ENCODE measurements around the gene CFAP46. TPM values are rescaled to one million over a fixed set of nuclear protein-coding genes. Genes with fewer than 3 reads are reported as not detected.

CFAP46 gene
- total and polyA plus RNA-seq, 4 donors: 0.33 to 0.59 (median 0.42) TPM

DNA sequence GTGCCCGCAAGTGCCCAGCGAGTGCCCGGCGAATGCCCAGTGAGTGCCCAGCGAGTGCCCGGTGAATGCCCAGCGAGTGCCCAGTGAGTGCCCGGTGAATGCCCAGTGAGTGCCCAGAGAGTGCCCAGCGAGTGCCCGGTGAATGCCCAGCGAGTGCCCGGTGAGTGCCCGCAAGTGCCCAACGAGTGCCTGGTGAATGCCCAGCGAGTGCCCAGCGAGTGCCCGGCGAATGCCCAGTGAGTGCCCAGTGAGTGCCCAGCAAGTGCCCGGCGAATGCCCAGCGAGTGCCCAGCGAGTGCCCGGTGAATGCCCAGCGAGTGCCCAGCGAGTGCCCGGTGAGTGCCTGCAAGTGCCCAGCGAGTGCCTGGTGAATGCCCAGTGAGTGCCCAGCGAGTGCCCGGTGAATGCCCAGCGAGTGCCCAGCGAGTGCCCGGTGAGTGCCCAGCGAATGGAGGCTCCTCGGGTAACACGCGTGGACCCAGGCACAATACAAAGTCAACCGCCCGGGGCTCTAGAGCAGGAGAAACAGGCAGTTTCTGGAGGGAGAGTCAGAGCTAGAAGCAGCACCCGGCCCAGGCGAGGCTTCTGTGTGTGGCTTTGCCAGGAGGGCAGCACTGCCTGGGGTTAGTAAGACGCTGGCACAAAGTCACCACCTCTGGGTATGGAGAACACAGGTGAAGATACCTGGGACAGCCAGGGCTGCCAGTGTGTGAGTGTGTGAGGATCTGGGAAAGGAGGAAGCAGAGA is 38.2 kb upstream of the CFAP46 start:
- Histone ChIP-seq H3K9me3 (ENCODE audit: control insufficient read depth in 4 of 4, low read length in 3 of 4) (no peaks in the 10 kb centered on the region), H3K36me3 (ENCODE audit: control insufficient read depth in 4 of 4, insufficient read depth in 3 of 4, low read depth in 1 of 4, low read length in 3 of 4) (no peaks in the 10 kb centered on the region), H3K27me3 (ENCODE audit: control insufficient read depth in 4 of 4, insufficient read depth in 4 of 4, low read length in 3 of 4) (peaks cover 0 to 1% (median 0%) of the 10 kb centered on the region in 4 donors), H3K9ac (ENCODE audit: low read depth in 1 of 2, low read length in 2 of 2) (no peak overlapping the region), H3K4me3 (ENCODE audit: low read depth in 1 of 3, low read length in 3 of 3) (no peak overlapping the region), H3K4me1 (ENCODE audit: control insufficient read depth in 4 of 4, insufficient read depth in 4 of 4, low read length in 3 of 4) (peaks cover 0 to 2% (median 0%) of the 10 kb centered on the region in 4 donors), H3K27ac (ENCODE audit: low read depth in 1 of 2, low read length in 2 of 2) (no peak overlapping the region)
- no peak for TF ChIP-seq SP1 (IDR thresholded peaks at IDR 0.05)
- no peak for DNase-seq (ENCODE audit: low spot score)
- 80% methylated on average over 41 of the region's 41 CpGs for WGBS

DNA sequence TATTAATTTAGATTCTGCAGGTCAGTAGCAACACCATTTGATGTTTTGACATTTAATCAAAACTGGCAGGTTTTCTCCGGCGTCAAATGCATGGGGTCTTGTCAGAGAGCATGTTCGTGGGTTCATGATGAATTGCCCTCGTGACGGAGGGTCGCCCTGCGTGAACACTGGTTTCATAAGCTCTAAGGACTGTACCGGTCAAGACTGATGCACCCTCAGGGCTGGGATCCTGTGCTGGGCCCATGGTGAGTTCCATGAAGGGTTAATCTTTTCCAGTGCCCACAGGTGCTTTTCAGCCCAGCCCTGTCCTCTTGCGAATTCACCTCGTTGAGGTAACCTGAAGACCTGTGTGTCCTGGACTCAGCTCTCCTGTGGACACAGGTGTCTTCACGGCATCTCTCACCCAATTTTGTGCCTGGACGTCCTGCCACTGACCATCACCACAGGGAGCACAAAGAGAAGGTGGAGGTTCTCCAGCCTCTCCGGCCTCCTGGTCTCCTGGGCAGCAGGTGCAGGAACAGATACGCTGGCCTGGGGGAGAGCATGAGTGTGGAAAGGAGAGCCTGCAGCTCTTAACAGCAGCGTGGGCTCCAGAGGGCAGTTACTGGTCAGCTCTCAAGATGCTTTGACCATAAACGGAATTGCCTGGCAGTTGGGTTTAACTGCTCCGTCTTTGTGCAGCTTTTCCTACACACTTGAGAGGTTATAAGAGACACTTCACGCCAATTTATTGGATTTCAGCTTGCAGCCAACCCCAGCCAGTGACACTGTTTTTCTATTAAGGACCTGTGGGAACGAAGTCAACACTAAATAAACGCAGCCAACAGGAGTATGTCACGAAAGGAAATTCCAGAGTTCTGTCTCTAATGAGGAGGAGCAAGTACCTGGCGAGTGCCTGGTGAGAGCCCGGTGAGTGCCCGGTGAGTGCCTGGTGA is 37.4 kb upstream of the CFAP46 start:
- no peaks in the 10 kb centered on the region for H3K9me3 ChIP-seq (ENCODE audit: control insufficient read depth in 4 of 4, low read length in 3 of 4)
- H3K27me3 ChIP-seq (ENCODE audit: control insufficient read depth in 4 of 4, insufficient read depth in 4 of 4, low read length in 3 of 4): peaks cover 0 to 5% (median 0%) of the 10 kb centered on the region in 4 donors
- H3K36me3 ChIP-seq (ENCODE audit: control insufficient read depth in 4 of 4, insufficient read depth in 3 of 4, low read depth in 1 of 4, low read length in 3 of 4): no peaks in the 10 kb centered on the region
- H3K4me1 ChIP-seq (ENCODE audit: control insufficient read depth in 4 of 4, insufficient read depth in 4 of 4, low read length in 3 of 4): peaks cover 0 to 2% (median 0%) of the 10 kb centered on the region in 4 donors
- 67% methylated on average over 24 of the region's 24 CpGs for WGBS
- no peak overlapping the region for H3K4me3 ChIP-seq (ENCODE audit: low read depth in 1 of 3, low read length in 3 of 3)
- H3K27ac ChIP-seq (ENCODE audit: low read depth in 1 of 2, low read length in 2 of 2): no peak overlapping the region
- DNase-seq (ENCODE audit: low spot score): no peak
- TF ChIP-seq, protein P1, sequence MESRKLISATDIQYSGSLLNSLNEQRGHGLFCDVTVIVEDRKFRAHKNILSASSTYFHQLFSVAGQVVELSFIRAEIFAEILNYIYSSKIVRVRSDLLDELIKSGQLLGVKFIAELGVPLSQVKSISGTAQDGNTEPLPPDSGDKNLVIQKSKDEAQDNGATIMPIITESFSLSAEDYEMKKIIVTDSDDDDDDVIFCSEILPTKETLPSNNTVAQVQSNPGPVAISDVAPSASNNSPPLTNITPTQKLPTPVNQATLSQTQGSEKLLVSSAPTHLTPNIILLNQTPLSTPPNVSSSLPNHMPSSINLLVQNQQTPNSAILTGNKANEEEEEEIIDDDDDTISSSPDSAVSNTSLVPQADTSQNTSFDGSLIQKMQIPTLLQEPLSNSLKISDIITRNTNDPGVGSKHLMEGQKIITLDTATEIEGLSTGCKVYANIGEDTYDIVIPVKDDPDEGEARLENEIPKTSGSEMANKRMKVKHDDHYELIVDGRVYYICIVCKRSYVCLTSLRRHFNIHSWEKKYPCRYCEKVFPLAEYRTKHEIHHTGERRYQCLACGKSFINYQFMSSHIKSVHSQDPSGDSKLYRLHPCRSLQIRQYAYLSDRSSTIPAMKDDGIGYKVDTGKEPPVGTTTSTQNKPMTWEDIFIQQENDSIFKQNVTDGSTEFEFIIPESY (IDR thresholded peaks at IDR 0.05): no peak
- TF ChIP-seq FOXA2 (IDR thresholded peaks at IDR 0.05) (no peak), YY1 (IDR thresholded peaks at IDR 0.05) (no peak), RAD21 (IDR thresholded peaks at IDR 0.05) (no peak), RXRA (IDR thresholded peaks at IDR 0.05) (no peak), NR2F2 (IDR thresholded peaks at IDR 0.05) (no peak), MAX (IDR thresholded peaks at IDR 0.05) (no peak), HNF4G (IDR thresholded peaks at IDR 0.05) (no peak), TAF1 (conservative IDR thresholded peaks at IDR 0.05) (no peak), SP1 (IDR thresholded peaks at IDR 0.05) (no peak), REST (IDR thresholded peaks at IDR 0.05) (no peak)
- no peak overlapping the region for H3K9ac ChIP-seq (ENCODE audit: low read depth in 1 of 2, low read length in 2 of 2)

All from liver (tissue), 9 donors.